Brain microvascular endothelial cell (primary cell): Measurements from ENCODE around the gene TMEM132E.

Source experiments
- DNase-seq: peaks from one replicate; pipeline ENCODE4 v3.0.0-alpha.2; 2020
- H3K27ac ChIP-seq: fragments of 250-450 bp; sonication (Bioruptor Pico); 2 replicates; pipeline ENCODE4 v1.5.1; 2020; ENCODE audit warnings: mild to moderate bottlenecking, moderate library complexity
- H3K27me3 ChIP-seq: fragments of 250-450 bp; sonication (Bioruptor Pico); replicated peaks from 2 replicates; pipeline ENCODE4 v1.5.1; 2020; ENCODE audit warnings: mild to moderate bottlenecking
- H3K36me3 ChIP-seq: fragments of 250-450 bp; sonication (Bioruptor Pico); replicated peaks from 2 replicates; pipeline ENCODE4 v1.5.1; 2020; ENCODE audit warnings: mild to moderate bottlenecking
- H3K4me3 ChIP-seq: 2 replicates; pipeline ENCODE4 v1.5.1; 2011; ENCODE audit warnings: low read depth, mild to moderate bottlenecking, control low read depth, low read length, moderate library complexity
- CTCF ChIP-seq: IDR thresholded peaks from 2 replicates; pipeline ENCODE4 v1.5.1; 2011; ENCODE audit warnings: low read depth, mild to moderate bottlenecking, moderate library complexity, low read length, control low read depth, inconsistent platforms; ENCODE audit errors: missing control alignments
- in situ Hi-C: cut with HindIII; loops from 2 replicates; pipeline ENCODE4 v1.10.0; 2017; ENCODE audit warnings: low sequenced_read_pairs, low pct_ligation_motif_present

Gene TMEM132E

GRCh38 chr17:34598161-34598776 is 18.9 kb downstream of the TMEM132E start:
- no peaks in the 10 kb centered on the region for H3K36me3 ChIP-seq
- in situ Hi-C loops = no loop called here
- no peak overlapping the region for H3K4me3 ChIP-seq
- no peak for TF ChIP-seq CTCF
- no peak for DNase-seq
- H3K27me3 ChIP-seq = no peaks in the 10 kb centered on the region
- no peak overlapping the region for H3K27ac ChIP-seq

DNA sequence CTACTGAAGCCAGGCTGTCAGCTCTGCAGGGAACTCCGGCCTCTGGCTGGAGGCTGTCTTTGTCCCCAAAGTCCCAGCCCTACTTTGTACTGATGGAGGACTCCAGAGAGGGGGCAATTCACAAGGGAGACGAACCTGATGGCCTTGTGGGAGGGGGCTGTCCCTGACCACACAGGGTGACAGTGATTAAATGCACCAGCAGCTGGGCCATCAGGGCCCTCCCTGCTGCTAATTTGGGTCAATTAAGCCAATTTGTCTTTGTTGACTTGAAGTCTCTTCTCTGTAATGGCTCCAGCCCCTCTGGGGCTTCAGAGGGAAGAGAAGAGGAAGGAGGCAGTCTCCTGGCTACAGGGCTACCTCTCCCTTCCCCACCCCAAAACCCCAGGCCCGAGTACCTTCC is 22.0 kb downstream of the TMEM132E start:
- Histone ChIP-seq H3K27ac (no peak overlapping the region), H3K36me3 (no peaks in the 10 kb centered on the region), H3K27me3 (no peaks in the 10 kb centered on the region), H3K4me3 (no peak overlapping the region)
- in situ Hi-C loops = no loop called here
- DNase-seq = no peak
- TF ChIP-seq CTCF = no peak

DNA sequence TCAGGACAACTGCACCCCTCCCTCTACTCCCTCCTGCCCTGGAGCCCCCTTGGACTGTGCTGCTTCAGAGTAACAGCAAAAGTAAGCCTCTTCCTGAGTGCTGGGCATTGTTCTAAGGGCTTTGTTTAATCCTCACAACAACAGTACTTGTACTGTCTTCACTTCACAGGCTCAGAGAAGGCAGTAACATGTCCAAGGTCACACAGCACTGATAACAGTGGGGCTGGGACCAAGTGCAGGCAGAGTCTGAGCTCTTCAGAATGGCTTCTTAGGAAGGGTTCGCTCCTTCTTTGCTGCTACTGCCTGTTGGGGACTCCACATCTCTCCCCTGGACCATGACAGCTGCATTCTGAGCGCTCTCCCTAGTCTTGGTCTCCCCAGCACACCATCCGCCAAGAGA is 24.6 kb downstream of the TMEM132E start:
- no peak for DNase-seq
- TF ChIP-seq CTCF = no peak
- Histone ChIP-seq H3K27me3 (no peaks in the 10 kb centered on the region), H3K27ac (no peak overlapping the region), H3K4me3 (no peak overlapping the region), H3K36me3 (no peaks in the 10 kb centered on the region)
- in situ Hi-C loops = no loop called here

DNA sequence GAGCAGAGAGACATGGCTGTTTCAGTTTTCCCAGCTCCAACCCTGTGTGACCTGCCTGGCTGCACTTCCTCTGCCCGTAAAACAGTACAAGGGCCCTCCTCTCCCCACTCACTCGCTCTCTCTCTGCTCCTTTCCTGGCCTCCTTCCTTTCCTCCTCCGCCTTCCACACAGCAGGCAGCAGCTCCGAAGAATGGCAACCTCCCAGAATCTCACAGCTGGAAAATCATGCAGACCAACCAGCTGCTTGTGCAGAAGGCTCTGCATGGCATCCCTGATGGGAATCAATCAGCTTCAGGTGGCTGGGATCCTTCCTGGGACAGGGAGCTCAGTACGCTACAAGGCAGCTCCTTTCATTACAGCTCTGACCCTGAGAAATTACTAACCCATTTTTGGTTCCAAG is 27.4 kb downstream of the TMEM132E start:
- DNase-seq = no peak
- Histone ChIP-seq H3K4me3 (no peak overlapping the region), H3K36me3 (no peaks in the 10 kb centered on the region), H3K27ac (no peak overlapping the region), H3K27me3 (no peaks in the 10 kb centered on the region)
- in situ Hi-C loops = no loop called here
- TF ChIP-seq CTCF = no peak

DNA sequence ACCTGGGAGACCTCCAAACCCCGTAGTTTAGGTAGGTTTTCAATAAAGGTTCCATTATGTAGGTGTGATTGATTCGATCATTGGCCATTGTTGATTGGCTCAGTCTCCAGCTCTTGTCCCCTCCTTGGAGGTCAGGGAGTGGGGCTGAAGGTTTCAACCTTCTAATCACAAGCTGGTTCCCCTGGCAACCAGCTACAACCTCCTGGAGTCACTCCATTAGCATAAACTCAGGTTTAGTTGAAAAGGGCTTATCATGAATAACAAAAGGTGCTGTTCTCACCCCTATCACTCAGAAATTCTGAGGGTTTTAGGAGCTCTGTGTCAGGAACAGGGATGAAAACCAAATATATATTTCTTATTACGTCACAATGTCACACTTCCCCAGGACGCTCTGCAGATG is 28.5 kb downstream of the TMEM132E start:
- no peak for DNase-seq
- Histone ChIP-seq H3K27me3 (no peaks in the 10 kb centered on the region), H3K36me3 (no peaks in the 10 kb centered on the region), H3K27ac (no peak overlapping the region), H3K4me3 (no peak overlapping the region)
- in situ Hi-C loops = no loop called here
- no peak for TF ChIP-seq CTCF

- no peak overlapping the region for H3K4me3 ChIP-seq
- TF ChIP-seq CTCF = no peak
- in situ Hi-C loops = no loop called here
- no peaks in the 10 kb centered on the region for H3K27me3 ChIP-seq
- no peak overlapping the region for H3K27ac ChIP-seq
- DNase-seq = no peak
- H3K36me3 ChIP-seq = no peaks in the 10 kb centered on the region
These were observed 29.8 kb downstream of the TMEM132E start for GRCh38 chr17:34609210-34609609.
